Hepatocyte (in vitro differentiated cells): ENCODE measurements around the gene SYS1.

Experiments
- CTCF ChIP-seq: fragments of 200-600 bp; sonication (generic); IDR thresholded peaks from 2 replicates; pipeline ENCODE4 v1.5.1; 2016; ENCODE audit warnings: antibody characterized with exemption, mild to moderate bottlenecking; ENCODE audit not compliant: poor library complexity
- EZH2 ChIP-seq: fragments of 200-600 bp; sonication (generic); IDR thresholded peaks from 2 replicates; pipeline ENCODE4 v1.6.1; 2016; ENCODE audit warnings: antibody characterized with exemption, mild to moderate bottlenecking, borderline replicate concordance
- EZH2phosphoT487 ChIP-seq: fragments of 200-600 bp; sonication (generic); IDR thresholded peaks from one replicate; pipeline ENCODE4 v1.6.1; 2018; ENCODE audit warnings: antibody characterized with exemption, mild to moderate bottlenecking, low read depth, moderate library complexity; ENCODE audit not compliant: unreplicated experiment, severe bottlenecking

DNA sequence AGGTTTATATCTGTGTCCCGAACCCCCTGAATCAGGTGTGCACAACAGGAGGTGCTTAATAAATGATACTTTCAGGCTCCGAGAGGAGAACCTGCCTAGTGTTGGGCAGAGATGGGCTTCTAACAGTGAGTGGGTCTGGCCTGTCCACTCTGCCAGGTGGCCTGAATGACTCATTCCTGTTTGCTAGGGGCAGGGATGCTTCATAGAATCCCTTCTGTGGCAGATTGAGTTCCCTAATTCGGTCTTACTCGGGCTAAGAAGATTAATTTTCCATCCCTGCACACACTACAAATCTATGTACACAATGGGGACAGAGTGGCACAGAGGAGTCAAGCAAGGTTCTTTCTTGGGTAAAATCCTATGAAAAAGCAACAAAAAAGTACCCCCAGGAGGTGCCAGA is 34.5 kb upstream of the SYS1 start:
- TF ChIP-seq CTCF, result no peak
- no peak for TF ChIP-seq EZH2
- TF ChIP-seq EZH2phosphoT487, result no peak
